MM.1S (cell line): ENCODE data around the gene NEURL3.

Experiments used
- DNase-seq: peaks from one replicate; pipeline ENCODE4 v3.0.0-alpha.2; 2015
- H2AFZ ChIP-seq: fragments of 300-600 bp; sonication (generic); 2 replicates; pipeline ENCODE4 v1.6.0; 2016; ENCODE audit warnings: antibody characterized with exemption, low read length
- H3F3A ChIP-seq: fragments of 300-600 bp; sonication (generic); 2 replicates; pipeline ENCODE4 v1.6.1; 2016; ENCODE audit warnings: mild to moderate bottlenecking, antibody characterized with exemption, low read length, moderate library complexity, mixed read lengths; ENCODE audit not compliant: insufficient read depth
- H3K27ac ChIP-seq: fragments of 300-600 bp; sonication (generic); 2 replicates; pipeline ENCODE4 v1.5.1; 2016; ENCODE audit warnings: mild to moderate bottlenecking, low read length
- H3K27me3 ChIP-seq: fragments of 300-600 bp; sonication (generic); replicated peaks from 2 replicates; pipeline ENCODE4 v1.6.0; 2016; ENCODE audit warnings: low read length; ENCODE audit not compliant: insufficient read depth
- H3K36me3 ChIP-seq: fragments of 300-600 bp; sonication (generic); replicated peaks from 2 replicates; pipeline ENCODE4 v1.6.1; 2016; ENCODE audit warnings: mild to moderate bottlenecking, low read length, mixed read lengths; ENCODE audit not compliant: insufficient read depth
- H3K4me1 ChIP-seq: fragments of 300-600 bp; sonication (generic); 2 replicates; pipeline ENCODE4 v1.6.1; 2016; ENCODE audit warnings: low read length, mixed read lengths
- H3K4me2 ChIP-seq: fragments of 300-600 bp; sonication (generic); 2 replicates; pipeline ENCODE4 v1.6.0; 2016; ENCODE audit warnings: low read depth, low read length
- H3K4me3 ChIP-seq: fragments of 300-600 bp; sonication (generic); 2 replicates; pipeline ENCODE4 v1.5.1; 2016; ENCODE audit warnings: low read length, mixed read lengths
- H3K79me2 ChIP-seq: fragments of 300-600 bp; sonication (generic); 2 replicates; pipeline ENCODE4 v1.6.1; 2016; ENCODE audit warnings: mixed run types, low read length, mixed read lengths
- H3K9ac ChIP-seq: fragments of 300-600 bp; sonication (generic); 2 replicates; pipeline ENCODE4 v1.6.1; 2016; ENCODE audit warnings: low read length, mixed read lengths
- H3K9me2 ChIP-seq: fragments of 300-600 bp; sonication (generic); replicated peaks from 2 replicates; pipeline ENCODE4 v1.6.1; 2016; ENCODE audit warnings: mild to moderate bottlenecking, low read length, mixed read lengths; ENCODE audit not compliant: insufficient read depth
- H3K9me3 ChIP-seq: fragments of 300-600 bp; sonication (generic); replicated peaks from 2 replicates; pipeline ENCODE4 v1.6.1; 2016; ENCODE audit warnings: mild to moderate bottlenecking, low read length, mixed read lengths; ENCODE audit not compliant: insufficient read depth
- H4K20me1 ChIP-seq: fragments of 300-600 bp; sonication (generic); 2 replicates; pipeline ENCODE4 v1.6.1; 2016; ENCODE audit warnings: mild to moderate bottlenecking, low read length, moderate library complexity, mixed read lengths; ENCODE audit not compliant: insufficient read depth
- EZH2 ChIP-seq: fragments of 300-600 bp; sonication (generic); optimal IDR thresholded peaks from 2 replicates; pipeline ENCODE3; 2017; ENCODE audit warnings: low read depth, mild to moderate bottlenecking, antibody characterized with exemption, low read length, mixed read lengths
- EZH2phosphoT487 ChIP-seq: fragments of 300-600 bp; sonication (generic); IDR thresholded peaks from 2 replicates; pipeline ENCODE4 v1.6.1; 2018; ENCODE audit warnings: antibody characterized with exemption, low read length
- TF ChIP-seq, protein P1 (sequence below): fragments of 300-600 bp; sonication (generic); IDR thresholded peaks from 2 replicates; pipeline ENCODE4 v1.5.1; 2016; ENCODE audit warnings: antibody characterized with exemption, low read length, mixed read lengths

NEURL3 gene

DNA sequence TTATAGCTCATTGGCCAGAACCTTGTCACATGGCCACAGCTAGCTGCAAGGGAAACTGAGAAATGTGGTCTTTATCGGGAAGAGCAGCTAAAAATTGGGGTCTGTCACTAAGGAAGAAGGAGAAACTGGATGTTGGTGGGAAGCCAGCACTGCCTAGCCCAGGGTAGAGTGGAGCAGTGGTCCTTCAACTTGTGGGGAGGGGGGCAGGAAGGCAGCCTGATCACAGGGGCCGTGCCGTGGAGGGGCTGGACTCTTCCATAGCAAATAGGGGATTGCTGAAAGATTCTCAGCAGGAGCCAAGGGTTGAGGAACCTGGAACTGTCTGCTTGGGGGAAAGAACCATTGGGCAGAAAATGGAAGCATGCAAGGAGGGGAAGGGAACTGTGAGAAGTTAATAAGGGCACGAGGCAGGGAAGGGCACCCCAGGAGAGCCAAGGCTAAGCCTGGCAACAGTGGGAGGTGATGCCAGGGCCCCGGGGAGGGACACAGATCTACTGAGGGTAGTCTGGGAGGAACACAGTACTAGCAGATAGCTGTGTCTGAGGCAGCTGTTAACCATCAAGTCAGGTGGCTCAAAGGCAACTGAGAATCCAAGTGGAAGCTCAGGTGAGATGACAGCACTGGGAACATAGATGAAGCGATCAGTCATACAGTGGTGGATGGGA is 5.9 kb upstream of the NEURL3 start:
- no peaks in the 10 kb centered on the region for H3F3A ChIP-seq
- H3K27me3 ChIP-seq: no peaks in the 10 kb centered on the region
- H3K36me3 ChIP-seq: no peaks in the 10 kb centered on the region
- no peak overlapping the region for H3K27ac ChIP-seq
- TF ChIP-seq, protein P1, sequence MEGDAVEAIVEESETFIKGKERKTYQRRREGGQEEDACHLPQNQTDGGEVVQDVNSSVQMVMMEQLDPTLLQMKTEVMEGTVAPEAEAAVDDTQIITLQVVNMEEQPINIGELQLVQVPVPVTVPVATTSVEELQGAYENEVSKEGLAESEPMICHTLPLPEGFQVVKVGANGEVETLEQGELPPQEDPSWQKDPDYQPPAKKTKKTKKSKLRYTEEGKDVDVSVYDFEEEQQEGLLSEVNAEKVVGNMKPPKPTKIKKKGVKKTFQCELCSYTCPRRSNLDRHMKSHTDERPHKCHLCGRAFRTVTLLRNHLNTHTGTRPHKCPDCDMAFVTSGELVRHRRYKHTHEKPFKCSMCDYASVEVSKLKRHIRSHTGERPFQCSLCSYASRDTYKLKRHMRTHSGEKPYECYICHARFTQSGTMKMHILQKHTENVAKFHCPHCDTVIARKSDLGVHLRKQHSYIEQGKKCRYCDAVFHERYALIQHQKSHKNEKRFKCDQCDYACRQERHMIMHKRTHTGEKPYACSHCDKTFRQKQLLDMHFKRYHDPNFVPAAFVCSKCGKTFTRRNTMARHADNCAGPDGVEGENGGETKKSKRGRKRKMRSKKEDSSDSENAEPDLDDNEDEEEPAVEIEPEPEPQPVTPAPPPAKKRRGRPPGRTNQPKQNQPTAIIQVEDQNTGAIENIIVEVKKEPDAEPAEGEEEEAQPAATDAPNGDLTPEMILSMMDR: no peak
- no peak for TF ChIP-seq EZH2
- TF ChIP-seq EZH2phosphoT487: no peak
- H3K4me2 ChIP-seq: no peak overlapping the region
- H3K9me2 ChIP-seq: no peaks in the 10 kb centered on the region
- no peak overlapping the region for H3K9ac ChIP-seq
- peaks cover 16% of the 10 kb centered on the region; the same call in 1 of the 2 replicates for H3K4me1 ChIP-seq
- no peaks in the 10 kb centered on the region for H3K9me3 ChIP-seq
- H2AFZ ChIP-seq: no peak overlapping the region
- no peak overlapping the region for H3K4me3 ChIP-seq
- DNase-seq: no peak
- no peaks in the 10 kb centered on the region for H3K79me2 ChIP-seq
- H4K20me1 ChIP-seq: no peaks in the 10 kb centered on the region

DNA sequence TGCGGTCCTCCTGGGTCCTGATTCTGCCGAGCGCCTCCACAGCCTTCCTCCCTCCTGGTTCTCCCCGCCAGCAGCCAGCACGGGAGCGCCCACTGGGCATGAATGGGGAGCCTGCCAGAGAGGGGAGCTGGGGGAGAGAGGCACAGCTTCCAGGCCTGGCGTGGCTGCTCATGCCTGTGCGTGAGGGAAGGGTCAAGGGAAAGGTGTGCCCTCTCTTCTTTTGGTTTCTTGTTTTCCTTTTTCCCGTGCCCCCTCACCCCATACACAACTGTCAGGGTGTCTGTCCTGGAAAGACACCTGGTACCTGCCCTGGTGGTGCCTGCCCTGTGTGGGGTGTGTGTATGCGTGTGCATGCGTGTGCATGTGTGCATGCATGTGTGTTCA is 4.7 kb upstream of the NEURL3 start:
- H3K27me3 ChIP-seq: no peaks in the 10 kb centered on the region
- peak overlapping the region; percentile 58 for H3K9ac ChIP-seq
- peak overlapping the region; percentile 47 for H3K4me3 ChIP-seq
- H3K4me2 ChIP-seq: peak overlapping the region; percentile 43
- H3K4me1 ChIP-seq: peaks cover 16% of the 10 kb centered on the region; the same call in 1 of the 2 replicates
- peak overlapping the region; percentile 39; the same call in 1 of the 2 replicates for H3K27ac ChIP-seq
- H4K20me1 ChIP-seq: no peaks in the 10 kb centered on the region
- TF ChIP-seq EZH2phosphoT487 (no peak), EZH2 (no peak)
- TF ChIP-seq, protein P1: no peak
- H3K36me3 ChIP-seq: no peaks in the 10 kb centered on the region
- H3K79me2 ChIP-seq: no peaks in the 10 kb centered on the region
- H2AFZ ChIP-seq: peak overlapping the region; percentile 50
- no peaks in the 10 kb centered on the region for H3K9me3 ChIP-seq
- no peaks in the 10 kb centered on the region for H3F3A ChIP-seq
- no peak for DNase-seq
- H3K9me2 ChIP-seq: no peaks in the 10 kb centered on the region

DNA sequence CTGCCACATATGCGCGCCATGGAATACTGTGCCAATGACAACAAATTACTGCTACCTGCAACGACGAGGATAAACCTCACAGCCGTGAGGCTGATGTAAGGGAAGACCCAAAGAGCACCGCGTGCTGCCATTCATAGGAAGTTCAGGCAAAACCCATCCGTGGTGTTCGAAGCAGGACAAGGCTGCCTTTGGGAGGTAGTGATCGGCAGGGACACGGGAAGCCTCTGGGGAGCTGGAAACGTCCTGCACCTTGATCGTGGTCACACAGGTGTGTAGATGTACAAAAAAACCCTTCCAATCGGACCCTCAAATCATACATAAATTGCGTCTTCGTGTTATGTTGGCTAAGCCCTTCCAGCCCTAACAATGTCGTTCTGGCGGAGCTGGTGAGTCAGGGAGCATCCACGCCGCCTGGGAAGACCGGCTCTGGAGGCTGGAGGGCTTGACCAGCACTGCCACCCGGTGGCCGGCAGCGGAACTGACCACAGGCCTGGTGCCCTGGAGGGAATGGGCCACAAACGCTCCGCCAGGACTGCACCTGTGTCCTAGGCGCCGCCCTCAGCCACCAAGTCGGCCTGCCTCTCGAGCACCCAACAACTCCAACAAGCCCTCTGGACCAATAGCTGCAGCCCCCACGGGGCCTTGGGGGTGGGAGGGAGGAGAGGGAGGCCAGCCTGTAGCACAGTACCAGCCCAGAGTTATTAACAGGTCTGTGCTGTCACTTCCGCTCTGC is 4.1 kb upstream of the NEURL3 start:
- Histone ChIP-seq H4K20me1 (no peaks in the 10 kb centered on the region), H3K36me3 (no peaks in the 10 kb centered on the region), H3F3A (no peaks in the 10 kb centered on the region), H3K4me1 (peaks cover 16% of the 10 kb centered on the region; the same call in 1 of the 2 replicates), H3K9ac (peak overlapping the region; percentile 58), H2AFZ (peak overlapping the region; percentile 50), H3K9me3 (no peaks in the 10 kb centered on the region), H3K27me3 (no peaks in the 10 kb centered on the region), H3K4me3 (peak overlapping the region; percentile 47), H3K27ac (peak overlapping the region; percentile 39; the same call in 1 of the 2 replicates), H3K79me2 (no peaks in the 10 kb centered on the region), H3K9me2 (no peaks in the 10 kb centered on the region), H3K4me2 (peak overlapping the region; percentile 43)
- TF ChIP-seq, protein P1: peak; percentile 95
- no peak for TF ChIP-seq EZH2
- TF ChIP-seq EZH2phosphoT487: no peak
- DNase-seq: peak; percentile 96
